OCI-LY7 (cell line): ENCODE results near the gene CHCHD6. TPM values are rescaled to one million over a fixed set of nuclear protein-coding genes. Genes with fewer than 3 reads are reported as not detected.

Source experiments
- BruUV-seq: library from RNA; stranded (reverse); fragments of 400-500 nt; replicated peaks from 2 replicates; lab custom pipeline; 2021; lab: Mats Ljungman, UMichigan
- CTCF ChIA-PET: fragments of 300-600 bp; sonication (Branson Sonifier 250); formaldehyde crosslinking; loops from one replicate; lab custom pipeline; 2022; ENCODE audit warnings: antibody characterized with exemption; ENCODE audit not compliant: unreplicated experiment; lab: Charles Lee
- POLR2A ChIA-PET: fragments of 300-600 bp; sonication (Branson Sonifier 250); formaldehyde crosslinking; loops from one replicate; lab custom pipeline; 2022; ENCODE audit warnings: antibody characterized with exemption; lab: Charles Lee
- DNase-seq: peaks from one replicate; pipeline ENCODE4 v3.0.0-alpha.2; 2015; ENCODE audit warnings: low spot score
- H2AFZ ChIP-seq: fragments of 200-600 bp; sonication (generic), shearing (Covaris generic); 2 replicates; pipeline ENCODE4 v1.6.1; 2014; ENCODE audit warnings: mild to moderate bottlenecking, antibody characterized with exemption, low read length, moderate library complexity
- H3K27ac ChIP-seq: fragments of 200-600 bp; sonication (generic); 2 replicates; pipeline ENCODE4 v1.5.1; 2014; ENCODE audit warnings: mixed run types, low read depth, mild to moderate bottlenecking, moderate library complexity, low read length, inconsistent platforms; ENCODE audit not compliant: poor library complexity, severe bottlenecking
- H3K36me3 ChIP-seq: fragments of 200-600 bp; sonication (generic); 2 replicates; pipeline ENCODE4 v1.6.1; 2014; ENCODE audit warnings: mild to moderate bottlenecking, antibody characterized with exemption, low read length, moderate library complexity, mixed read lengths; ENCODE audit not compliant: insufficient read depth
- H3K4me1 ChIP-seq: fragments of 200-600 bp; sonication (generic); 2 replicates; pipeline ENCODE4 v1.5.1; 2014; ENCODE audit warnings: mild to moderate bottlenecking, low read length; ENCODE audit not compliant: insufficient read depth, poor library complexity, severe bottlenecking
- H3K4me2 ChIP-seq: fragments of 200-600 bp; sonication (generic); 2 replicates; pipeline ENCODE4 v1.6.1; 2014; ENCODE audit warnings: mild to moderate bottlenecking, low read length
- H3K4me3 ChIP-seq: fragments of 200-600 bp; sonication (generic); 2 replicates; pipeline ENCODE4 v1.5.1; 2014; ENCODE audit warnings: mild to moderate bottlenecking, low read depth, low read length; ENCODE audit not compliant: poor library complexity, severe bottlenecking
- H3K79me2 ChIP-seq: fragments of 200-600 bp; sonication (generic); 2 replicates; pipeline ENCODE4 v1.6.1; 2016; ENCODE audit warnings: low read depth, mild to moderate bottlenecking, low read length, moderate library complexity, mixed read lengths; ENCODE audit not compliant: insufficient read depth
- H3K9me2 ChIP-seq: fragments of 200-600 bp; sonication (generic); 2 replicates; pipeline ENCODE4 v1.6.1; 2016; ENCODE audit warnings: mild to moderate bottlenecking, low read length, mixed read lengths; ENCODE audit not compliant: insufficient read depth
- H3K9me3 ChIP-seq: fragments of 200-600 bp; sonication (generic); 2 replicates; pipeline ENCODE4 v1.6.1; 2014; ENCODE audit warnings: mild to moderate bottlenecking, mixed run types, low read length, mixed read lengths
- H4K20me1 ChIP-seq: fragments of 200-600 bp; sonication (generic); 2 replicates; pipeline ENCODE4 v1.6.1; 2014; ENCODE audit warnings: mild to moderate bottlenecking, antibody characterized with exemption, low read length, moderate library complexity, mixed read lengths; ENCODE audit not compliant: insufficient read depth
- EZH2phosphoT487 ChIP-seq: fragments of 200-600 bp; sonication (generic); IDR thresholded peaks from 2 replicates; pipeline ENCODE4 v1.6.1; 2018; ENCODE audit warnings: low read depth, borderline replicate concordance, mild to moderate bottlenecking, mixed run types, antibody characterized with exemption, low read length, moderate library complexity, mixed read lengths
- intact Hi-C: fragments of 100-400 bp; cut with micrococcal nuclease; formaldehyde crosslinking; loops from one replicate; pipeline ENCODE4 v1.10.0; 2022; ENCODE audit not compliant: unreplicated experiment
- total RNA-seq, 2 experiments: library from RNA; depleted of rRNA in 1 of 2; stranded (reverse); fragments of >200 nt in 1 of 2; shearing (Covaris generic) in 1 of 2; gene quantifications; 2 replicates each; pipeline ENCODE4 v1.2.3, GENCODE V29; 2014 to 2022
- TF ChIP-seq, protein P1 (sequence below): fragments of 200-600 bp; sonication (generic); conservative IDR thresholded peaks from 2 replicates; pipeline ENCODE4 v1.5.1; 2014; ENCODE audit warnings: mild to moderate bottlenecking, antibody characterized with exemption, low read length, moderate library complexity, mixed read lengths

The CHCHD6 gene
- total RNA-seq, 2 experiments from 2014 or later = 14.7 to 21.2 TPM

GRCh38 chr3:126723801-126724200, 19.8 kb downstream of the CHCHD6 start:
- CTCF ChIA-PET = no interaction called here
- no peaks in the 10 kb centered on the region for H4K20me1 ChIP-seq
- no peak overlapping the region for H3K27ac ChIP-seq
- H3K9me3 ChIP-seq = no peaks in the 10 kb centered on the region
- no peaks in the 10 kb centered on the region for H3K36me3 ChIP-seq
- H2AFZ ChIP-seq = no peak overlapping the region
- no peaks in the 10 kb centered on the region for H3K79me2 ChIP-seq
- no peaks in the 10 kb centered on the region for H3K9me2 ChIP-seq
- no peak overlapping the region for H3K4me2 ChIP-seq
- no peak for TF ChIP-seq EZH2phosphoT487
- TF ChIP-seq, protein P1, sequence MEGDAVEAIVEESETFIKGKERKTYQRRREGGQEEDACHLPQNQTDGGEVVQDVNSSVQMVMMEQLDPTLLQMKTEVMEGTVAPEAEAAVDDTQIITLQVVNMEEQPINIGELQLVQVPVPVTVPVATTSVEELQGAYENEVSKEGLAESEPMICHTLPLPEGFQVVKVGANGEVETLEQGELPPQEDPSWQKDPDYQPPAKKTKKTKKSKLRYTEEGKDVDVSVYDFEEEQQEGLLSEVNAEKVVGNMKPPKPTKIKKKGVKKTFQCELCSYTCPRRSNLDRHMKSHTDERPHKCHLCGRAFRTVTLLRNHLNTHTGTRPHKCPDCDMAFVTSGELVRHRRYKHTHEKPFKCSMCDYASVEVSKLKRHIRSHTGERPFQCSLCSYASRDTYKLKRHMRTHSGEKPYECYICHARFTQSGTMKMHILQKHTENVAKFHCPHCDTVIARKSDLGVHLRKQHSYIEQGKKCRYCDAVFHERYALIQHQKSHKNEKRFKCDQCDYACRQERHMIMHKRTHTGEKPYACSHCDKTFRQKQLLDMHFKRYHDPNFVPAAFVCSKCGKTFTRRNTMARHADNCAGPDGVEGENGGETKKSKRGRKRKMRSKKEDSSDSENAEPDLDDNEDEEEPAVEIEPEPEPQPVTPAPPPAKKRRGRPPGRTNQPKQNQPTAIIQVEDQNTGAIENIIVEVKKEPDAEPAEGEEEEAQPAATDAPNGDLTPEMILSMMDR = no peak
- no TSS peak for BruUV-seq
- intact Hi-C loops = no loop called here
- POLR2A ChIA-PET = no interaction called here
- no peak for DNase-seq
- no peak overlapping the region for H3K4me3 ChIP-seq
- H3K4me1 ChIP-seq = no peaks in the 10 kb centered on the region

DNA sequence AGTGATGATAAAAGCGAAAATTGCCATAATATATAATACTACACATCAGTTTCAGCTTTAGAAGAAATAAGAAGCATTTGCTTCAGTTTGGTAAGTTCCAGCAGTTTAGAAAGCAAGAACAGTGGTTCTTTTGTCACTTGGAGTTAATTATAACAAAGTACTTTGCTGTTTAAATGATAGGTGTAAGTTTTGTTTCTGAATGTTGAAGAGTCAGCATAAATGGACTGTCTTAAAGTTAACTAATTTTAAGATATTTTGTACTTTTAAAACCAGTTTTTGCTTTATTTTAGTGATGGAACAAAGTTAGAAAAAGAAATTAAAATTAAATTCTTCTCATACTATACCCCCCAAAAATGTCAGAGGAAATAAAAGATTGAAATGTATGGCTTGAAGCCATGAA, 24.6 kb downstream of the CHCHD6 start:
- ChIA-PET CTCF (no interaction called here), POLR2A (no interaction called here)
- H3K27ac ChIP-seq = no peak overlapping the region
- H3K9me3 ChIP-seq = no peaks in the 10 kb centered on the region
- no peak overlapping the region for H3K4me3 ChIP-seq
- no peak overlapping the region for H2AFZ ChIP-seq
- TF ChIP-seq, protein P1 = no peak
- no peak for TF ChIP-seq EZH2phosphoT487
- intact Hi-C loops = no loop called here
- no peaks in the 10 kb centered on the region for H3K79me2 ChIP-seq
- H3K4me1 ChIP-seq = peaks cover 3% of the 10 kb centered on the region
- no peak overlapping the region for H3K4me2 ChIP-seq
- no peaks in the 10 kb centered on the region for H4K20me1 ChIP-seq
- no peak for DNase-seq
- no TSS peak for BruUV-seq
- no peaks in the 10 kb centered on the region for H3K36me3 ChIP-seq
- H3K9me2 ChIP-seq = no peaks in the 10 kb centered on the region

DNA sequence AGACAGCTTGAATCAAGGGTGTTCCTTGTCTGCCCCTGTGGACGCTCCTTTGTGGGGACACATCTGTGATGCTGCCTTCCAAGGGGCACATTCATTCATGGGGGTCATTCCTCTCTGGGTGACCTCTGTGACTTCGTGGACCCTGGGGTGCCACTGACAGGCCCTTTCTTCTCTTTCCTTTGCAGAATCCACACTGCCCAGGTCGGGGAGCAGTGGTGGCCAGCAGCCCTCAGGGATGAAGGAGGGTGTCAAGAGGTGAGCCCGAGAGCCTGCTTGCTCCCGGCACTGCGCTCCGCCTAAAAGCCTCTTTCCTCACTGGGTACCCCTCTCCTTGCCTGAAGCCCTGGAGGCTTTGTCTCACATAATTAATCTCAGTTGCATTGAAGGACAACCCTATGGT, 26.3 kb downstream of the CHCHD6 start:
- H3K9me2 ChIP-seq = no peaks in the 10 kb centered on the region
- H4K20me1 ChIP-seq = no peaks in the 10 kb centered on the region
- no peak overlapping the region for H3K27ac ChIP-seq
- H3K79me2 ChIP-seq = no peaks in the 10 kb centered on the region
- DNase-seq = no peak
- peaks cover 3% of the 10 kb centered on the region for H3K4me1 ChIP-seq
- H3K4me2 ChIP-seq = no peak overlapping the region
- TF ChIP-seq, protein P1 = no peak
- no peak for TF ChIP-seq EZH2phosphoT487
- no TSS peak for BruUV-seq
- CTCF ChIA-PET = no interaction called here
- no peaks in the 10 kb centered on the region for H3K9me3 ChIP-seq
- H3K4me3 ChIP-seq = no peak overlapping the region
- H3K36me3 ChIP-seq = no peaks in the 10 kb centered on the region
- no peak overlapping the region for H2AFZ ChIP-seq
- POLR2A ChIA-PET = interaction anchor here (0.6 to 0.7 kb wide), 3 partner anchors 124 to 770 kb away, joined by 4 to 7 read pairs (median 4); no protein-coding TSS in a partner anchor
- intact Hi-C loops = no loop called here
